Inflammatory macrophage treated with lipopolysaccharide for 4 hours (primary cell): Measurements from ENCODE around the gene SHISA7.
"Not testable (repeated sequence)": the region's sequence is repeated elsewhere in the genome, so short reads cannot be mapped to it uniquely, and the experiment has no call there.

Experiments used
- DNase-seq: peaks from one replicate; pipeline ENCODE4 v3.0.0-alpha.2; 2020

SHISA7 gene

GRCh38 chr19:55409179-55409578 is 33.9 kb downstream of the SHISA7 start:
- not testable (repeated sequence) for DNase-seq

GRCh38 chr19:55408533-55408872 is 34.6 kb downstream of the SHISA7 start:
- no peak for DNase-seq

GRCh38 chr19:55407800-55408532 is 35.1 kb downstream of the SHISA7 start:
- DNase-seq, result peak; percentile 99

- not testable (repeated sequence) for DNase-seq
Observed at GRCh38 chr19:55407550-55407799, 35.6 kb downstream of the SHISA7 start, which contains the start of gene UBE2S. TSS of gene UBE2S (minus strand) at chr19:55407788. CDS start at chr19:55407589, 199 bp downstream.

- DNase-seq, result peak; percentile 32
Observed at GRCh38 chr19:55406826-55407549, 36.1 kb downstream of the SHISA7 start.

GRCh38 chr19:55406091-55406825 is 36.8 kb downstream of the SHISA7 start:
- no peak for DNase-seq

GRCh38 chr19:55405638-55406037 is 37.5 kb downstream of the SHISA7 start:
- DNase-seq, result no peak

GRCh38 chr19:55402509-55402908 is 40.6 kb downstream of the SHISA7 start:
- no peak for DNase-seq

- DNase-seq, result not testable (repeated sequence)
Observed at GRCh38 chr19:55401390-55401789, 41.7 kb downstream of the SHISA7 start.

GRCh38 chr19:55400281-55401087 is 42.6 kb downstream of the SHISA7 start:
- no peak for DNase-seq

GRCh38 chr19:55398200-55398925 is 44.7 kb downstream of the SHISA7 start:
- DNase-seq, result peak; percentile 94

GRCh38 chr19:55392820-55393761 is 50.0 kb downstream of the SHISA7 start:
- DNase-seq, result no peak

- no peak for DNase-seq
Observed at GRCh38 chr19:55391702-55392615, 51.1 kb downstream of the SHISA7 start.

GRCh38 chr19:55391191-55391670 is 51.9 kb downstream of the SHISA7 start:
- no peak for DNase-seq

- no peak for DNase-seq
Observed at GRCh38 chr19:55390461-55390880, 52.6 kb downstream of the SHISA7 start.

GRCh38 chr19:55389386-55390317 is 53.4 kb downstream of the SHISA7 start:
- DNase-seq, result no peak

GRCh38 chr19:55387736-55388497 is 55.2 kb downstream of the SHISA7 start:
- DNase-seq, result no peak

GRCh38 chr19:55386493-55386971 is 56.6 kb downstream of the SHISA7 start:
- no peak for DNase-seq
